OCI-LY1 (cell line): Measurements from ENCODE around the gene KCNJ12.

ENCODE experiments used
- H2AFZ ChIP-seq: fragments of 200-600 bp; sonication (generic), shearing (Covaris generic); 2 replicates; pipeline ENCODE4 v1.6.0; 2014; ENCODE audit warnings: antibody characterized with exemption, mild to moderate bottlenecking, low read length
- H3F3A ChIP-seq: fragments of 200-600 bp; sonication (generic), shearing (Covaris generic); 2 replicates; pipeline ENCODE4 v1.6.0; 2014; ENCODE audit warnings: mild to moderate bottlenecking, antibody characterized with exemption, low read length, moderate library complexity; ENCODE audit not compliant: insufficient read depth
- H3K27ac ChIP-seq: fragments of 200-600 bp; sonication (generic); 2 replicates; pipeline ENCODE4 v1.5.1; 2014; ENCODE audit warnings: low read length, mixed run types, mild to moderate bottlenecking, low read depth; ENCODE audit not compliant: poor library complexity, severe bottlenecking
- H3K27me3 ChIP-seq: fragments of 200-600 bp; sonication (generic); 2 replicates; pipeline ENCODE4 v1.6.0; 2014; ENCODE audit warnings: antibody characterized with exemption, mild to moderate bottlenecking, low read length, moderate library complexity; ENCODE audit not compliant: insufficient read depth
- H3K36me3 ChIP-seq: fragments of 200-600 bp; sonication (generic); 2 replicates; pipeline ENCODE4 v1.6.1; 2014; ENCODE audit warnings: mild to moderate bottlenecking, antibody characterized with exemption, low read length, moderate library complexity, mixed read lengths; ENCODE audit not compliant: insufficient read depth
- H3K4me1 ChIP-seq: fragments of 200-600 bp; sonication (generic); 2 replicates; pipeline ENCODE4 v1.5.1; 2014; ENCODE audit warnings: mild to moderate bottlenecking, low read length, moderate library complexity; ENCODE audit not compliant: insufficient read depth, severe bottlenecking
- H3K4me2 ChIP-seq: fragments of 200-600 bp; sonication (generic), shearing (Covaris generic); 2 replicates; pipeline ENCODE4 v1.6.1; 2014; ENCODE audit warnings: low read length
- H3K4me3 ChIP-seq: fragments of 200-600 bp; sonication (generic); 2 replicates; pipeline ENCODE4 v1.5.1; 2014; ENCODE audit warnings: low read length, low read depth, mild to moderate bottlenecking, mixed read lengths; ENCODE audit not compliant: poor library complexity, severe bottlenecking
- H3K79me2 ChIP-seq: fragments of 200-600 bp; shearing (Covaris generic); 2 replicates; pipeline ENCODE4 v1.6.1; 2016; ENCODE audit warnings: mixed run types, low read length, mixed read lengths; ENCODE audit not compliant: insufficient read depth
- H3K9ac ChIP-seq: fragments of 200-600 bp; sonication (generic), shearing (Covaris generic); 2 replicates; pipeline ENCODE4 v1.6.1; 2014; ENCODE audit warnings: mild to moderate bottlenecking, low read length, mixed read lengths
- H3K9me2 ChIP-seq: fragments of 200-600 bp; sonication (generic), shearing (Covaris generic); 2 replicates; pipeline ENCODE4 v1.6.1; 2014; ENCODE audit warnings: low read depth, mild to moderate bottlenecking, low read length, mixed read lengths
- H3K9me3 ChIP-seq: fragments of 200-600 bp; shearing (Covaris generic); 2 replicates; pipeline ENCODE4 v1.6.1; 2014; ENCODE audit warnings: low read length, mixed read lengths
- H4K20me1 ChIP-seq: fragments of 200-600 bp; sonication (generic), shearing (Covaris generic); 2 replicates; pipeline ENCODE4 v1.6.0; 2016; ENCODE audit warnings: mild to moderate bottlenecking, low read length; ENCODE audit not compliant: insufficient read depth
- EZH2 ChIP-seq: fragments of 200-600 bp; sonication (generic), shearing (Covaris generic); IDR thresholded peaks from 2 replicates; pipeline ENCODE4 v1.8.0; 2017; ENCODE audit warnings: borderline replicate concordance, mixed run types, mild to moderate bottlenecking, antibody characterized with exemption, low read length, moderate library complexity, mixed read lengths
- TF ChIP-seq, protein P1 (sequence below): fragments of 200-600 bp; sonication (generic), shearing (Covaris generic); IDR thresholded peaks from 2 replicates; pipeline ENCODE4 v1.5.1; 2017; ENCODE audit warnings: mild to moderate bottlenecking, antibody characterized with exemption, low read length, moderate library complexity, mixed read lengths

The KCNJ12 gene

DNA sequence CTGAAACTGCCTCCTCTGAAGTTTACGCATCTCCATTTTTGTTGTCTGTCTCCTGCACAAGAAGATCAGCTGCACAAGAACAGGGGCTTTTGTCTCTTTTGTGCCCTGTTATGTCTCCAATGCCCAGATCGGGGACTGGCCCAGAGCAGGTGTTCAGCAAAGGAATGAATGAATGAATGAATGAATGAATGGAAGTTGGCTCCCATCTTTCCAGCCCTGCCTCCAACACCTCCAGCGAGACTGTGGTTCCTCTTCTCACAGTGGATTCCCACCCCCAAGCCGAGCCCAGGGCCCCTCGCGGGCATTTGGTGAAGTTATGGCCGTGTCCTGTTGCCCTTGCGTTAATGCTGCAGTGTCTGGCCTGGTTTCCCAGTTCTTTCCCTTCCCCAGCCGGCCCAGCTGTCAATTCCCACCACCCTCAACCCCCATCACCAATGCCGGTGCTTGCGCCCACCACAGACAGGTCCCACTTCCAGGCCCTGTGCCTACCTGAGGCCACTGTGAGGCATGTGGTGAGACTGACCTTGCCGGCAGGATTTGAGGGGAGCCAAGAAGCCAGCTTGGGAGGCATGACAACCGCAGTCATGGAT is 21.3 kb upstream of the KCNJ12 start:
- TF ChIP-seq, protein P1, sequence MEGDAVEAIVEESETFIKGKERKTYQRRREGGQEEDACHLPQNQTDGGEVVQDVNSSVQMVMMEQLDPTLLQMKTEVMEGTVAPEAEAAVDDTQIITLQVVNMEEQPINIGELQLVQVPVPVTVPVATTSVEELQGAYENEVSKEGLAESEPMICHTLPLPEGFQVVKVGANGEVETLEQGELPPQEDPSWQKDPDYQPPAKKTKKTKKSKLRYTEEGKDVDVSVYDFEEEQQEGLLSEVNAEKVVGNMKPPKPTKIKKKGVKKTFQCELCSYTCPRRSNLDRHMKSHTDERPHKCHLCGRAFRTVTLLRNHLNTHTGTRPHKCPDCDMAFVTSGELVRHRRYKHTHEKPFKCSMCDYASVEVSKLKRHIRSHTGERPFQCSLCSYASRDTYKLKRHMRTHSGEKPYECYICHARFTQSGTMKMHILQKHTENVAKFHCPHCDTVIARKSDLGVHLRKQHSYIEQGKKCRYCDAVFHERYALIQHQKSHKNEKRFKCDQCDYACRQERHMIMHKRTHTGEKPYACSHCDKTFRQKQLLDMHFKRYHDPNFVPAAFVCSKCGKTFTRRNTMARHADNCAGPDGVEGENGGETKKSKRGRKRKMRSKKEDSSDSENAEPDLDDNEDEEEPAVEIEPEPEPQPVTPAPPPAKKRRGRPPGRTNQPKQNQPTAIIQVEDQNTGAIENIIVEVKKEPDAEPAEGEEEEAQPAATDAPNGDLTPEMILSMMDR, result no peak
- TF ChIP-seq EZH2, result no peak
- peaks cover 8% of the 10 kb centered on the region for H3K4me1 ChIP-seq
- H3K79me2 ChIP-seq, result no peaks in the 10 kb centered on the region
- no peak overlapping the region for H3K4me3 ChIP-seq
- no peaks in the 10 kb centered on the region for H3K9me3 ChIP-seq
- H3K27ac ChIP-seq, result no peak overlapping the region
- no peak overlapping the region for H3K4me2 ChIP-seq
- H3K36me3 ChIP-seq, result no peaks in the 10 kb centered on the region
- no peak overlapping the region for H3K9ac ChIP-seq
- no peaks in the 10 kb centered on the region for H3K9me2 ChIP-seq
- peaks cover 3% of the 10 kb centered on the region; the same call in 1 of the 2 replicates for H3K27me3 ChIP-seq
- no peak overlapping the region for H2AFZ ChIP-seq
- no peaks in the 10 kb centered on the region for H4K20me1 ChIP-seq
- no peaks in the 10 kb centered on the region for H3F3A ChIP-seq

DNA sequence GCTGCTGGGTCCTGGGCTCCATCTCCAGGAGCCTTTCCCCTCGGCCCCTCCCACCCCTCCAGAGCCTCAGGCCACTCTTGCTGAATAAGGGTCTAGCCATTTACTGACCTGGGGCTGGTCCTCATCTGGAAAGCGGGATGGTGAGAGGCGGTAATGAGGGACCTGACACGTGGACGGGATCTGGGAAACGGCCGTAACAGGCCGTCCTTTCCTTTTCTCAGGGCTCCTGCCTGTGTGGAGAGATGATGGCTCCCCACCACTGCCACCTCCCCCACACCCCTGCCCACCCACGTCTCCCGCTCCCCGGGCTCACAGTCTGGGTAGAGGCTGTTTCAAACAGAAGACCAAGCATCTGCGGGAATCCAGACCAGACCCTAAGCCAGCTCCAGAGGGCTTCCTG is 20.6 kb upstream of the KCNJ12 start:
- no peak overlapping the region for H3K4me3 ChIP-seq
- H3K4me2 ChIP-seq, result no peak overlapping the region
- peaks cover 3% of the 10 kb centered on the region for H3K27me3 ChIP-seq
- no peaks in the 10 kb centered on the region for H4K20me1 ChIP-seq
- no peak overlapping the region for H2AFZ ChIP-seq
- no peak overlapping the region for H3K27ac ChIP-seq
- H3K4me1 ChIP-seq, result peaks cover 1% of the 10 kb centered on the region
- H3K9ac ChIP-seq, result no peak overlapping the region
- no peaks in the 10 kb centered on the region for H3K9me3 ChIP-seq
- H3K9me2 ChIP-seq, result no peaks in the 10 kb centered on the region
- TF ChIP-seq, protein P1, result no peak
- TF ChIP-seq EZH2, result no peak
- H3K36me3 ChIP-seq, result no peaks in the 10 kb centered on the region
- no peaks in the 10 kb centered on the region for H3K79me2 ChIP-seq
- no peaks in the 10 kb centered on the region for H3F3A ChIP-seq

DNA sequence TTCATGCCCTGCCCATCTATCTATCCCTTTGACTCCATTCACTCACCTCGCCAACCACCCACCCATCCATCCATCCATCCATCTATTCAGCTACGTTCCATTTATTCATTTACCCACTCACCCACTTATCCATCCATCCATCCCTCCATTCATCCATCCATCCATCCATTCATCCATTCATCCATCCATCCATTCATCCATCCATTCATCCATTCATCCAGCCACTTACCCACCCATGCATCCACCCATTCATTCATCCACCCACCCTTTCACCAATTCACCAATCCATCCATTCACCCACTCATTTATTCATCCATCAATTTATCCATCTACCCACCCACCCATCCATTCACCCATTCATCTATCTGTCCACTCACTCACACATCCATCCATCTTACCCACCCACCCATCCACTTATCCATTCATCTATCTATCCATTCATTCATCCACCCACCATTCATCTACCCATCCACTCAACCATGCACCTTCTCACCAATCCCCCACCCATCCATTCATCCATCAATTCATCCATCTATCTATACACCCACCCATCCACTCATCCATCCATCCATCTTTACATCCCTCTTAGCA is 19.5 kb upstream of the KCNJ12 start:
- H3K36me3 ChIP-seq, result no peaks in the 10 kb centered on the region
- H3K9ac ChIP-seq, result no peak overlapping the region
- no peak overlapping the region for H2AFZ ChIP-seq
- no peaks in the 10 kb centered on the region for H3K9me3 ChIP-seq
- H3K79me2 ChIP-seq, result no peaks in the 10 kb centered on the region
- H3K4me2 ChIP-seq, result no peak overlapping the region
- TF ChIP-seq EZH2, result no peak
- no peaks in the 10 kb centered on the region for H3F3A ChIP-seq
- no peaks in the 10 kb centered on the region for H3K4me1 ChIP-seq
- no peak overlapping the region for H3K4me3 ChIP-seq
- no peaks in the 10 kb centered on the region for H4K20me1 ChIP-seq
- H3K9me2 ChIP-seq, result no peaks in the 10 kb centered on the region
- H3K27me3 ChIP-seq, result peaks cover 3% of the 10 kb centered on the region
- H3K27ac ChIP-seq, result no peak overlapping the region

DNA sequence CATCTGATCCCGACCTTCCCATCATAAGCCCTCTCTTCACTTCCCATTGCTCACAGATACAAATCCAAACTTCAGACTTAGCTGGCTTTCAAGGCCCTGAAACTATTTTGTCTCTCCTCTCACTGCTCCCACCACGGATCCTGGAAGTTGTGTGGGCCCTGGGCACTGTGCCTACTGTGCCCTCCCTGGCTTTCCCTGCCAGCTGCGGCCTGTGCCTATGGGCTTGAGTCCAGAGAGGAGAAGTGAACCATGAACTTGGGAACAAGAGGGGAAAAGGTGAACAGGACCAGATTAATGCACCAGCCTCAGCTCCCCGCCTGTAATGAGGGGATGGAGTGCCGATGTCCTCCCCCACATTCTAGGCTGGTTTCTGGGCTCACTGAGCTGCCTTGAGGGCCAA is 18.9 kb upstream of the KCNJ12 start:
- TF ChIP-seq, protein P1, result no peak
- no peak for TF ChIP-seq EZH2
- Histone ChIP-seq H3K9ac (no peak overlapping the region), H3K9me3 (no peaks in the 10 kb centered on the region), H3K9me2 (no peaks in the 10 kb centered on the region), H3K4me3 (no peak overlapping the region), H3K4me1 (no peaks in the 10 kb centered on the region), H4K20me1 (no peaks in the 10 kb centered on the region), H2AFZ (no peak overlapping the region), H3F3A (no peaks in the 10 kb centered on the region), H3K4me2 (no peak overlapping the region), H3K79me2 (no peaks in the 10 kb centered on the region), H3K36me3 (no peaks in the 10 kb centered on the region), H3K27ac (no peak overlapping the region), H3K27me3 (peaks cover 3% of the 10 kb centered on the region)
